ENCODE measurements around the gene KCNJ3. TPM values are rescaled to one million over a fixed set of nuclear protein-coding genes. Genes with fewer than 3 reads are reported as not detected.

Gene KCNJ3
- total RNA-seq = under 1 TPM in 1 of 4 donors, not detected in 3; 0.26 TPM

DNA sequence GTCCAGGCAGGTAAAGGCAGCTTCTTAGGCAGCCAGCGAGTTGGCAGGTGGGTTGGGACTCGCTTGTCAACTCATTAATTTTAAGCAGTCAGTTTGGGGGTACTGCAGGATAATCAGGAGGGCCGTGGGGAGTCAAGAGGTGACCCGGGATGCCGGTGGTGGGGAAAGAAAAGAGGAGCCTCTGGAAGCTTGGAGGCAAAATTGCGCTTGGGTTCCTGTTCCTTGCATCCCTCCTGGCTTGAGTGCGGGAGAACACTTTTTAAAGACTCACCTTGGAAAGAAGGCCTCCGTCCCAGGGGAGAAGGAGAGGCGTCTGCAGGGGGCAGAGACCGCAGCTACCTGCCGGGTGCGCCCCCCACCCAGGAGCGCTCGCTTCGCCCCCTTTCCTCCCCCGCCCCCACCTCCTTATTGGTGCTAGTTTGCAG, at the start of gene KCNJ3:
TSS of gene KCNJ3 (plus strand) at position 400 of the 425 bp plus-strand sequence. CDS start 81 bp downstream, outside the sequence.
- Histone ChIP-seq H3K4me1 (peaks cover 27% of the 10 kb centered on the region), H3K36me3 (no peaks in the 10 kb centered on the region), H3K4me3 (peak within 1 kb of the TSS; percentile 37), H3K27me3 (peaks cover 29% of the 10 kb centered on the region), H3K27ac (no peak within 1 kb of the TSS), H3K9me3 (no peaks in the 10 kb centered on the region)
- TF ChIP-seq POLR2A (IDR thresholded peaks at IDR 0.05) (no peak), CTCF (IDR thresholded peaks at IDR 0.05) (no peak), EP300 (IDR thresholded peaks at IDR 0.05) (no peak), POLR2AphosphoS5 (IDR thresholded peaks at IDR 0.05) (no peak)
- DNase-seq (ENCODE audit: low spot score in 2 of 2) = no peak
- 2% methylated on average over 14 of the region's 16 CpGs for WGBS

DNA sequence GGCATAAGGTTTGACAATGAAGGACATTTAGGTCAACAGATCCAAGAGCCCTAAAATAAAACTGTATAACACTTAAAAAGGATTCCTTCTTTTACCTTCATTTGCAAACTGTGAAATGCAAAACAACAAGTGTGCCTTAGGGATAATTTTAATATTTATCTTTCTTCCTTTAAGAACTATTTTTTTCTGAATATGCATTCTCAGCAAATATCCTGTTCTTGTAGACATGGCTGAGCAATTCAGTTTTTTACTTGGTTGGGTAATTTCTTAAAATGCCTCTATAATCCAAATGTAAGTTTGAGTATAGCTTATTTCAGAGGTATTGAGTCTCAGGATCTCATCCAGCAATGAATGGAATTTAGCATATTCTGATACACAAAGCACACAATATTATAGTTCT, 43.0 kb upstream of the KCNJ3 start:
- TF ChIP-seq EP300 (IDR thresholded peaks at IDR 0.05) (no peak), POLR2AphosphoS5 (IDR thresholded peaks at IDR 0.05) (no peak), POLR2A (IDR thresholded peaks at IDR 0.05) (no peak)
- no peak for DNase-seq (ENCODE audit: low spot score in 2 of 2)
- no peaks in the 10 kb centered on the region for H3K9me3 ChIP-seq

GRCh38 chr2:154658854-154659253, 39.6 kb upstream of the KCNJ3 start:
- no peaks in the 10 kb centered on the region for H3K36me3 ChIP-seq
- 67% methylated on average over 1 of the region's 1 CpG for WGBS
- no peak for TF ChIP-seq POLR2AphosphoS5 (IDR thresholded peaks at IDR 0.05)
- TF ChIP-seq POLR2A (IDR thresholded peaks at IDR 0.05) = no peak
- no peak for TF ChIP-seq CTCF (IDR thresholded peaks at IDR 0.05)
- TF ChIP-seq EP300 (IDR thresholded peaks at IDR 0.05) = no peak
- no peaks in the 10 kb centered on the region for H3K9me3 ChIP-seq
- no peaks in the 10 kb centered on the region for H3K27me3 ChIP-seq
- no peak overlapping the region for H3K27ac ChIP-seq
- no peaks in the 10 kb centered on the region for H3K4me1 ChIP-seq
- no peak overlapping the region for H3K4me3 ChIP-seq
- DNase-seq (ENCODE audit: low spot score in 2 of 2) = no peak

More for the DNA sequence above, 43.0 kb upstream of the KCNJ3 start:
- H3K36me3 ChIP-seq = no peaks in the 10 kb centered on the region
- no peaks in the 10 kb centered on the region for H3K4me1 ChIP-seq
- H3K27ac ChIP-seq = no peak overlapping the region
- H3K4me3 ChIP-seq = no peak overlapping the region
- H3K27me3 ChIP-seq = no peaks in the 10 kb centered on the region

DNA sequence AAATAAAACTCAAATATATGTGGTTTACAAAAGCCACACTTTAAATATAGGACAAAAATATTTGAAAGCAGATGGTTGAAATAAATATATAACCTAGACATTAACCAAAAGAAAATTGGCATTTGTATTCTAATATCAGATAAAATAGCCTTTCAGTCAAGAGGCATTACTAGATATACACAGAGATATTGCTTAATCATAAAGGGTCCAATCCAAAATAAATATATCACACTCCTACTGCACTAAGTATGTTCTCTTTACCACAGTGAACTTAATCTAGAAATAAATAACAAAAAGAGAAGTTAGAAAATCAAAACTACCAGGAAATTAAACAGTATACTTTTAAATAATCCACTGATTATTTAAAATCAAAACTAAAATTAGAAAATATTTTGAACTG, 34.2 kb upstream of the KCNJ3 start:
- H3K36me3 ChIP-seq = no peaks in the 10 kb centered on the region
- H3K27me3 ChIP-seq = no peaks in the 10 kb centered on the region
- no peak for DNase-seq (ENCODE audit: low spot score in 2 of 2)
- no peaks in the 10 kb centered on the region for H3K9me3 ChIP-seq
- no peak for TF ChIP-seq EP300 (IDR thresholded peaks at IDR 0.05)
- no peak for TF ChIP-seq CTCF (IDR thresholded peaks at IDR 0.05)
- no peak for TF ChIP-seq POLR2A (IDR thresholded peaks at IDR 0.05)
- TF ChIP-seq POLR2AphosphoS5 (IDR thresholded peaks at IDR 0.05) = no peak
- no peaks in the 10 kb centered on the region for H3K4me1 ChIP-seq
- H3K27ac ChIP-seq = no peak overlapping the region
- H3K4me3 ChIP-seq = no peak overlapping the region

GRCh38 chr2:154670083-154670482, 28.4 kb upstream of the KCNJ3 start:
- Histone ChIP-seq H3K4me3 (no peak overlapping the region), H3K9me3 (no peaks in the 10 kb centered on the region), H3K36me3 (no peaks in the 10 kb centered on the region), H3K27me3 (no peaks in the 10 kb centered on the region), H3K27ac (no peak overlapping the region), H3K4me1 (no peaks in the 10 kb centered on the region)
- WGBS = 68% methylated on average over 1 of the region's 1 CpG
- TF ChIP-seq EP300 (IDR thresholded peaks at IDR 0.05) (no peak), CTCF (IDR thresholded peaks at IDR 0.05) (no peak), POLR2A (IDR thresholded peaks at IDR 0.05) (no peak), POLR2AphosphoS5 (IDR thresholded peaks at IDR 0.05) (no peak)
- no peak for DNase-seq (ENCODE audit: low spot score in 2 of 2)

DNA sequence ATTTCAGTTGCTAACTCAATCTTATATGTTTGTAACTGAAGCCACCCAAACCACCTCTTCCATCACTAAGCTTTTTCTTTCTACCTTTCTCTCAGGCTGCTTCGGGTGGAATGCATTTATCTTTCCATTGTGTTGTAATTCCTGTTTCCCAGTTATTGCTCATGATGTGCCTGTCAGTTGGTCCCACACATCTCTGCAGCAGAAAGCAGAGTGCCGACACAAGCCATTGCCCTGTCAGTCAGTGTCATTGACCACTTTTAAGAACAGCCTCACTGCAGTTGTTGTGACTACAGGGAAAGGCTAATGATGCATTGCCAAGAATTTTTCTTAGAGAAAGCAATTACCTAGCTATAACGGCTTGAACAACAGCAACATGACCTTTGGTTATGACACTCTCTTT, 24.8 kb upstream of the KCNJ3 start:
- Histone ChIP-seq H3K9me3 (no peaks in the 10 kb centered on the region), H3K27ac (no peak overlapping the region), H3K4me3 (no peak overlapping the region), H3K4me1 (no peaks in the 10 kb centered on the region), H3K27me3 (no peaks in the 10 kb centered on the region), H3K36me3 (no peaks in the 10 kb centered on the region)
- WGBS = 70% methylated on average over 3 of the region's 3 CpGs
- no peak for DNase-seq (ENCODE audit: low spot score in 2 of 2)
- TF ChIP-seq POLR2A (IDR thresholded peaks at IDR 0.05) = no peak
- no peak for TF ChIP-seq POLR2AphosphoS5 (IDR thresholded peaks at IDR 0.05)
- no peak for TF ChIP-seq CTCF (IDR thresholded peaks at IDR 0.05)
- no peak for TF ChIP-seq EP300 (IDR thresholded peaks at IDR 0.05)
